ENCODE results near the gene INTS1. TPM values are rescaled to one million over a fixed set of nuclear protein-coding genes. Genes with fewer than 3 reads are reported as not detected.

Gene INTS1
- total RNA-seq, 1 donor from 2014 or later = 29.9 TPM

- TF ChIP-seq CTCF (IDR thresholded peaks at IDR 0.05; ENCODE audit: borderline replicate concordance) = no peak
- Histone ChIP-seq H3K4me3 (peak overlapping the region; percentile 72), H3K36me3 (peaks cover 19% of the 10 kb centered on the region), H3K9me3 (replicated peaks) (no peaks in the 10 kb centered on the region), H3K27ac (replicated peaks) (peak overlapping the region; percentile 99), H3K4me1 (peaks cover 84% of the 10 kb centered on the region), H3K27me3 (ENCODE audit: low read depth) (no peaks in the 10 kb centered on the region)
- no peak for DNase-seq
- intact Hi-C loops (cut with micrococcal nuclease) = no loop called here
These were observed 31.7 kb upstream of the INTS1 start for GRCh38 chr7:1535701-1536454.

DNA sequence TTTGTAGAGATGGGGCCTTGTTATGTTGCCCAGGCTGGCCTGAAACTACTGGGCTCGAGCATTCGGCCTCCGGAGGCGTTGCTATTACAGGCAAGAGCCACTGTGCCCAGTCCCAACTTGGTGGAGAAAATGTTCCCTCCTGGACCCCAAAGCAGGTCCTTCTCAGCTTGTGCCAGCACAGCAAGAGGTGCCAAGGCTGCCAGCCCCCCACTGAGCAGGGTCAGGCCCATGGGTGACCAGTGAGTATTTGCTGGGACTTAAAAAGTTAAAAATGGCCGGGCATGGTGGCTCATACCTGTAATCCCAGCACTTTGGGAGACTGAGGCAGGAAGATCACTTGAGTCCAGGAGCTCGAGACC is 30.9 kb upstream of the INTS1 start:
- peaks cover 87% of the 10 kb centered on the region for H3K4me1 ChIP-seq
- peak overlapping the region; percentile 99 for H3K27ac ChIP-seq (replicated peaks)
- no peak for DNase-seq
- no peaks in the 10 kb centered on the region for H3K9me3 ChIP-seq (replicated peaks)
- TF ChIP-seq CTCF (IDR thresholded peaks at IDR 0.05; ENCODE audit: borderline replicate concordance) = no peak
- no peaks in the 10 kb centered on the region for H3K27me3 ChIP-seq (ENCODE audit: low read depth)
- intact Hi-C loops (cut with micrococcal nuclease) = no loop called here
- no peak overlapping the region for H3K4me3 ChIP-seq
- H3K36me3 ChIP-seq = peaks cover 11% of the 10 kb centered on the region

DNA sequence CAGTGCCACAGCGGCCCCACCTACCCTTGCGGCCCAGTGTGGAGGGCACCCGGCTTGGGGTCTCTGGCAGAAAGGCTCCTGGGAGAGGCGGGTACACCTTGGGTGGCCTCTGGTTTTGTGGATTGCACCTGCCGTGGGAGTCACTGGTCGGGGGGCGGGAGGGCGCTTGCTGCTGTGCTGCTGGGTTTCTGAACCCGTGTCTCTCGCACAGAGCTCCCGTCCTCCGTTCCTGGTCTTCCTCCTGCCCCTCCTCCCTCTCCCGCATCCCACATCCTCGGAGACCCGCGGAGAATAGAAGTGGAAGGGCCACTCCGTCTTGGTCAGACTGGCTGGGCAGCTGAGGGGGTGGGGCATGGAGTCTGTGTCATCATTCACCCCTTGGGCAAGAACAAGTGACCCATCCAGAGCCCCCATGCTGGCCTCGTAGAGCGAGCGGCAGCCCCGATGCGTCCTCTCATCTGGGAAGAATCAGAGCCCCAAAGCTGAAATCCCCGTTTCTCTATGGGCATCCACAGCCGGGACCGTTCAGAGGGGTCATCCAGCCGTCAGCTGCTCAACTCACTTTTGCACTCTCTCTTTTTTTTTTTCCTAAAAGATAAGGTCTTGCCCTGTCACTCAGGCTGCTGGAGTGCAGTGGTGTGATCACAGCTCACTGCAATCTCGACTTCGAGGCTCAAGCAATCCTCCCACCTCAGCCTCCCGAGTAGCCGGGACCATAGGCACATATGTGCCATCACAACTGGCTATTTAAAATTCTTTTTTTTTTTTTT is 30.3 kb upstream of the INTS1 start:
- Histone ChIP-seq H3K27me3 (ENCODE audit: low read depth) (no peaks in the 10 kb centered on the region), H3K4me3 (peak overlapping the region; percentile 76), H3K27ac (replicated peaks) (peak overlapping the region; percentile 99), H3K9me3 (replicated peaks) (no peaks in the 10 kb centered on the region), H3K4me1 (peaks cover 91% of the 10 kb centered on the region), H3K36me3 (peaks cover 5% of the 10 kb centered on the region)
- DNase-seq = no peak
- TF ChIP-seq CTCF (IDR thresholded peaks at IDR 0.05; ENCODE audit: borderline replicate concordance) = no peak
- intact Hi-C loops (cut with micrococcal nuclease) = no loop called here

- intact Hi-C loops (cut with micrococcal nuclease) = no loop called here
- peak overlapping the region; percentile 99 for H3K27ac ChIP-seq (replicated peaks)
- H3K4me1 ChIP-seq = peaks cover 83% of the 10 kb centered on the region
- no peaks in the 10 kb centered on the region for H3K9me3 ChIP-seq (replicated peaks)
- no peaks in the 10 kb centered on the region for H3K27me3 ChIP-seq (ENCODE audit: low read depth)
- TF ChIP-seq CTCF (IDR thresholded peaks at IDR 0.05; ENCODE audit: borderline replicate concordance) = no peak
- H3K36me3 ChIP-seq = no peaks in the 10 kb centered on the region
- DNase-seq = peak; percentile 54
- peak overlapping the region; percentile 76 for H3K4me3 ChIP-seq
These were observed 29.5 kb upstream of the INTS1 start for GRCh38 chr7:1533547-1534329.

DNA sequence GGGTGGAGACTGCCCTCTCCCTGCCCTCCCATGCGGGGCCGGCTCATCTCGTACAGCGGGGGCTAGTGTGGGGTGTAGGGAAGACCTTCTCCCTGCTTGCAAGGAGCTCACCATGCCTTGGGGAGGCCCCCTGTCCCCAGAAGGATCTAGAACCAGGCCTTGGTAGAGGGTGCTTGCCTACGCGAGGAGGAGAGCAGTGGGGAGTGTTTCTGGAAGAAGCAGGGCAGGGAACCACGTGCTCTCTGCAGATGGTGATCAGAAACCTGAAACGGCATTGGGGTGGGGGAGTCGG is 29.0 kb upstream of the INTS1 start:
- intact Hi-C loops (cut with micrococcal nuclease) = no loop called here
- Histone ChIP-seq H3K4me1 (peaks cover 78% of the 10 kb centered on the region), H3K4me3 (peak overlapping the region; percentile 76), H3K9me3 (replicated peaks) (no peaks in the 10 kb centered on the region), H3K27me3 (ENCODE audit: low read depth) (no peaks in the 10 kb centered on the region), H3K36me3 (no peaks in the 10 kb centered on the region), H3K27ac (replicated peaks) (peak overlapping the region; percentile 99)
- no peak for TF ChIP-seq CTCF (IDR thresholded peaks at IDR 0.05; ENCODE audit: borderline replicate concordance)
- no peak for DNase-seq
